ENCODE data around the gene RECQL. TPM values are rescaled to one million over a fixed set of nuclear protein-coding genes. Genes with fewer than 3 reads are reported as not detected.

The RECQL gene
- total and polyA plus RNA-seq, 2 of the 8 experiments (the other 6 are each of a cell fraction or from before 2014, with no cell fraction given) = 8.1 to 40.3 TPM

- Histone ChIP-seq H3K9ac (replicated peaks in 1 of 4; ENCODE audit: extremely low read depth in 1 of 4, low read depth in 3 of 4, low read length in 3 of 4) (no peak overlapping the region), H3K4ac (replicated peaks; ENCODE audit: insufficient read length, low read depth, low read length) (no peak overlapping the region), H2BK20ac (ENCODE audit: low read length) (no peak overlapping the region), H3K4me1 (replicated peaks in 1 of 4; ENCODE audit: control insufficient read depth in 3 of 4, insufficient read depth in 4 of 4, low read length in 3 of 4) (no peaks in the 10 kb centered on the region), H4K20me1 (replicated peaks in 1 of 2; ENCODE audit: control insufficient read depth in 1 of 2, insufficient read depth in 2 of 2, low read length in 2 of 2) (peaks cover 0 to 3% of the 10 kb centered on the region in 2 experiments), H3K14ac (ENCODE audit: insufficient read length) (no peak overlapping the region), H2BK15ac (ENCODE audit: low read length) (no peak overlapping the region), H3K4me2 (ENCODE audit: insufficient read depth in 1 of 2, low read depth in 2 of 2, low read length in 2 of 2) (no peak overlapping the region), H3K18ac (ENCODE audit: extremely low read depth, low read length) (no peak overlapping the region), H3K9me3 (ENCODE audit: insufficient read depth in 2 of 2, low read depth in 1 of 2, low read length in 1 of 2) (no peaks in the 10 kb centered on the region), H3K27ac (ENCODE audit: low read depth, low read length) (no peak overlapping the region), H4K5ac (ENCODE audit: insufficient read length, low read depth, low read length) (no peak overlapping the region), H3K23ac (ENCODE audit: insufficient read length) (no peak overlapping the region), H3K56ac (replicated peaks; ENCODE audit: insufficient read length, low read depth, low read length) (no peak overlapping the region), H4K8ac (ENCODE audit: extremely low read depth, insufficient read depth, low read length) (no peak overlapping the region), H4K91ac (replicated peaks; ENCODE audit: insufficient read length, low read length) (no peak overlapping the region), H2AFZ (ENCODE audit: low read length) (no peak overlapping the region), H3K4me3 (ENCODE audit: extremely low read depth in 1 of 4, insufficient read depth in 2 of 4, low read depth in 3 of 4, low read length in 4 of 4) (no peak overlapping the region), H2BK120ac (replicated peaks; ENCODE audit: low read depth, low read length) (no peak overlapping the region), H3K27me3 (replicated peaks in 1 of 4; ENCODE audit: control insufficient read depth in 3 of 4, extremely low read depth in 1 of 4, insufficient read depth in 3 of 4, low read length in 3 of 4) (no peaks in the 10 kb centered on the region), H3K36me3 (ENCODE audit: control insufficient read depth in 2 of 4, insufficient read depth in 4 of 4, low read length in 3 of 4) (peaks cover 0 to 24% (median 7%) of the 10 kb centered on the region in 4 experiments; a peak in 4 of 8 replicates), H2BK5ac (ENCODE audit: low read depth, low read length) (no peak overlapping the region), H3K23me2 (ENCODE audit: low read depth, low read length) (no peaks in the 10 kb centered on the region), H2AK5ac (ENCODE audit: low read depth, low read length) (no peak overlapping the region), H2BK12ac (ENCODE audit: low read depth, low read length) (no peak overlapping the region), H3K79me1 (ENCODE audit: low read depth, low read length) (no peaks in the 10 kb centered on the region), H3K79me2 (ENCODE audit: control insufficient read depth in 1 of 2, insufficient read depth in 2 of 2, low read length in 2 of 2) (peaks cover 0 to 23% of the 10 kb centered on the region in 2 experiments; a peak in 2 of 4 replicates)
- ChIA-PET POLR2A (ENCODE audit: partially characterized antibody) (interaction anchor here (2.2 kb wide), 1 partner anchor 8 kb away, joined by 11 read pairs; the partner anchor contains the start of genes GOLT1B and RECQL), CTCF (ENCODE audit: partially characterized antibody) (no interaction called here)
- 42% methylated on average over 2 of the region's 2 CpGs; no CpG with 5 or more reads in 1 of the 2 experiments for WGBS, 2 experiments (ENCODE audit: extremely low coverage in 1 of 2, insufficient coverage in 1 of 2, insufficient read length in 1 of 2, insufficient replicate concordance in 2 of 2, low coverage in 1 of 2, low lambda C conversion rate in 2 of 2, missing lambda C conversion rate in 1 of 2)
- no peak for FAIRE-seq
- DNase-seq (ENCODE audit: low read depth in 1 of 2, low spot score in 2 of 2) = no peak
- TF ChIP-seq CBX8 (IDR thresholded peaks at IDR 0.05; ENCODE audit: borderline replicate concordance, low read depth, low read length) (no peak), SP1 (IDR thresholded peaks at IDR 0.05; ENCODE audit: low read depth, low read length) (no peak), CTCF (IDR thresholded peaks at IDR 0.05; ENCODE audit: control extremely low read depth in 1 of 3, insufficient read depth in 1 of 3, low read depth in 1 of 3, low read length in 3 of 3) (no peak), CHD2 (IDR thresholded peaks at IDR 0.05; ENCODE audit: low read length) (no peak), CEBPB (IDR thresholded peaks at IDR 0.05; ENCODE audit: low read depth, low read length) (no peak), HDAC2 (IDR thresholded peaks at IDR 0.05; ENCODE audit: borderline replicate concordance in 1 of 2, low read depth in 2 of 2, low read length in 2 of 2) (no peak), EGR1 (IDR thresholded peaks at IDR 0.05; ENCODE audit: borderline replicate concordance, low read depth, low read length) (no peak), RAD21 (IDR thresholded peaks at IDR 0.05 in 1 of 2, conservative IDR thresholded peaks at IDR 0.05 in 1 of 2; ENCODE audit: low read depth in 2 of 2, low read length in 2 of 2) (no peak), FOSL1 (IDR thresholded peaks at IDR 0.05; ENCODE audit: insufficient read depth, low read depth, low read length) (no peak), EZH2 (IDR thresholded peaks at IDR 0.05; ENCODE audit: low read depth, low read length, severe bottlenecking) (no peak), PHF8 (conservative IDR thresholded peaks at IDR 0.05; ENCODE audit: low read depth, low read length) (no peak)
Observed at GRCh38 chr12:21509768-21510167, 8.3 kb upstream of the RECQL start.

Measured in H1 (cell line).